BE2C (cell line): ENCODE measurements around the gene SMIM20.

Source experiments
- DNase-seq: peaks from one replicate; pipeline ENCODE4 v3.0.0-alpha.2; 2020
- H3K27me3 ChIP-seq: fragments of 250-450 bp; sonication (Bioruptor Pico); 2 replicates; pipeline ENCODE4 v1.5.1; 2020; ENCODE audit warnings: mild to moderate bottlenecking
- H3K36me3 ChIP-seq: fragments of 250-450 bp; sonication (Bioruptor Pico); 2 replicates; pipeline ENCODE4 v1.5.1; 2020; ENCODE audit warnings: mild to moderate bottlenecking
- H3K4me1 ChIP-seq: fragments of 250-450 bp; sonication (Bioruptor Pico); 2 replicates; pipeline ENCODE4 v1.5.1; 2020
- H3K4me3 ChIP-seq: 2 replicates; pipeline ENCODE4 v1.5.1; 2011; ENCODE audit warnings: low read depth, low read length
- H3K9me3 ChIP-seq: fragments of 250-450 bp; sonication (Bioruptor Pico); 2 replicates; pipeline ENCODE4 v1.5.1; 2020
- CTCF ChIP-seq: IDR thresholded peaks from 2 replicates; pipeline ENCODE4 v1.5.1; 2012; ENCODE audit warnings: mild to moderate bottlenecking, low read depth, low read length

SMIM20 gene

GRCh38 chr4:25889589-25890503 is 24.2 kb upstream of the SMIM20 start:
- Histone ChIP-seq H3K9me3 (no peaks in the 10 kb centered on the region), H3K27me3 (no peaks in the 10 kb centered on the region), H3K4me1 (peaks cover 3% of the 10 kb centered on the region; the same call in 1 of the 2 replicates), H3K4me3 (no peak overlapping the region), H3K36me3 (no peaks in the 10 kb centered on the region)
- no peak for DNase-seq
- TF ChIP-seq CTCF, result no peak

- TF ChIP-seq CTCF, result no peak
- DNase-seq, result no peak
- peaks cover 3% of the 10 kb centered on the region; the same call in 1 of the 2 replicates for H3K4me1 ChIP-seq
- H3K27me3 ChIP-seq, result no peaks in the 10 kb centered on the region
- H3K4me3 ChIP-seq, result no peak overlapping the region
- H3K9me3 ChIP-seq, result no peaks in the 10 kb centered on the region; the same call in 1 of the 2 replicates
- H3K36me3 ChIP-seq, result no peaks in the 10 kb centered on the region
Measured at GRCh38 chr4:25890571-25891485, 23.2 kb upstream of the SMIM20 start.

- H3K27me3 ChIP-seq, result no peaks in the 10 kb centered on the region
- no peaks in the 10 kb centered on the region; the same call in 1 of the 2 replicates for H3K9me3 ChIP-seq
- TF ChIP-seq CTCF, result no peak
- H3K4me1 ChIP-seq, result peaks cover 3% of the 10 kb centered on the region; the same call in 1 of the 2 replicates
- no peaks in the 10 kb centered on the region for H3K36me3 ChIP-seq
- no peak overlapping the region for H3K4me3 ChIP-seq
- no peak for DNase-seq
Measured at GRCh38 chr4:25892796-25893195, 21.2 kb upstream of the SMIM20 start.

- Histone ChIP-seq H3K4me3 (no peak overlapping the region), H3K36me3 (no peaks in the 10 kb centered on the region), H3K9me3 (no peaks in the 10 kb centered on the region; the same call in 1 of the 2 replicates), H3K4me1 (peaks cover 3% of the 10 kb centered on the region; the same call in 1 of the 2 replicates), H3K27me3 (no peaks in the 10 kb centered on the region)
- DNase-seq, result no peak
- no peak for TF ChIP-seq CTCF
Measured at GRCh38 chr4:25896776-25897539, 17.1 kb upstream of the SMIM20 start.

GRCh38 chr4:25900310-25900709 is 13.7 kb upstream of the SMIM20 start:
- no peaks in the 10 kb centered on the region for H3K27me3 ChIP-seq
- TF ChIP-seq CTCF, result no peak
- H3K4me3 ChIP-seq, result no peak overlapping the region
- DNase-seq, result no peak
- no peaks in the 10 kb centered on the region; the same call in 1 of the 2 replicates for H3K9me3 ChIP-seq
- H3K4me1 ChIP-seq, result no peaks in the 10 kb centered on the region
- H3K36me3 ChIP-seq, result no peaks in the 10 kb centered on the region
